Activated T-cell treated with anti-CD3 and anti-CD28 coated beads for 1 hour (primary cell): Measurements from ENCODE around the gene TRPV4.

Experiments used
- DNase-seq: peaks from one replicate; pipeline ENCODE4 v3.0.0-alpha.2; 2020; ENCODE audit warnings: low read depth

The TRPV4 gene

GRCh38 chr12:109739747-109740693 is 93.2 kb downstream of the TRPV4 start:
- no peak for DNase-seq

DNA sequence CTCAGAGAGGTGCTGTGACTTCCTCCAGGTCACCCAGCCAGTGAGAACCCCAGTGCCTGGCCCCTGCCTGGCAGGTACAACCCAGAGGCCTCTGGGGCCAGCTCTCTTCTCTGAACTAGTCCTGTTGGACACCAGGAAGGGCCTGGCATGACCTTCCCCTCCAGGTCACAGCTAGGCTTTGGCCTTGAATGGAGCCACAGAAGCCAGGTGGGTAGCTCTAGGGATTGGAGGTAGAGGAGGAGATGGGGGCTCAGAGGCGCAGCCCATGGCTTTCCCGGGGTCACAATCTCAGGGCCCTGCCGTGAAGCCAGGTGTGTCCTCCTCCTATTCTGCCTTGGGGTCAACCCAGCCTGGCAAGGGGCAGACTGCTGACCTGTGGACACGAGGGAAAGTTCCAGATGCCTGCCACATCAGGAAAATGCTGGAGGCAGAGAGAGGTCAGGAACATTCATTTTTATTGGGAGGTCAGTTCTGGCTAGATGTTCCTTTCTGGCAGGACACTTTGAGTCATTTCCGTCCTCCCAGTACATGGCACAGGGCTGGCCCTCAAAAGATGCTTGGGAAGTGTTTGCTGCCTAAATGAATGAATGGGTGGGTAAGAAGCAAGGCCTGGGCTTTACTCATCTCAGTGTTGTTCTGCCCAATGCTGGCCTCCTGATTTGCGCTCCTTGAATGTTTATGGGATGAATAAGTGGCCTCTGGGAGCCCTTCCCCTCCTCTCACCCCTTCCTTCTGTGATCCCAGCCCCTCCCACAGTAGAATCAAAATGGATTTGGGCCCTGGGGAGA is 94.1 kb downstream of the TRPV4 start:
- no peak for DNase-seq

DNA sequence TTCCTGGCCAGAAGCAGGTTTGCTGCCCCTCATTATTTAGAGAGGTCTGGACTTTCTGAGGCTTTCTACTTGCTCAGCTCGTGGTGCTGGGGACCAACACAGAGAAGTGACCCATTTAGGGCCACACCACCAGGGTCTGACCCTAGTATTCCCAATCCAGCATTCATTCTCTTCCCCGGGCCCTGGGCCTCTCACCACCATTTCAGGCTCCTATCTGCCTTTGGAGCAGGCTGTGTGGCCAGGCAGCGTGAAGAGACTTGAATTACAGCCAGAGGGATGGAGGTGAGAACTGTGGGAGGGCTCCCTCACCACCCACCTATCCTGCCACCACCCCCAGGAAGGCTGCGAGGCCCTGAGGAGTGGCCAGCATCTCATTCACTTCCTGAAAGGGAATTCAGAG is 95.0 kb downstream of the TRPV4 start:
- no peak for DNase-seq

DNA sequence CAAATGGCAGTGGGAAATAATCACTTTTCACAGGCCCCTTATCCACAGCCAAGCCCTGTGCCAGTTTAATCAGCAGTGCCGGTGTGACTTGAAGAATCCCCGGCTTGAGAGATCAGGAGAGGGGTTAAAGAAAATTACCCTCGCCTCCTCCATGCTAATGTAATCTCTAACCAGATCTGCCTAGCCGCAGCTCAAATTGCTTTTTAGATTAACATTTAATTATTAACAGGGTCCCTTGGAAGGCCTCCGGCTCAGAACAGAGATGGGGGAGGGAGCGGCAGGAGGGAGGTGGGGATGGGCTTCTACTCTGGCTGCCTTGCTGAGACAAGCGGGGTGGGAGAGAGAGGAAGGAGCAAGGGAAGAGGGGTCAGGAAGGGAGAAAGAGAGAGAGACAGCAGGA is 95.6 kb downstream of the TRPV4 start:
- DNase-seq = no peak

- DNase-seq = no peak
Measured at GRCh38 chr12:109737126-109737525, 96.1 kb downstream of the TRPV4 start.

- DNase-seq = no peak
Measured at GRCh38 chr12:109736552-109737108, 96.6 kb downstream of the TRPV4 start.

GRCh38 chr12:109735825-109736551 is 97.2 kb downstream of the TRPV4 start:
- DNase-seq = no peak

DNA sequence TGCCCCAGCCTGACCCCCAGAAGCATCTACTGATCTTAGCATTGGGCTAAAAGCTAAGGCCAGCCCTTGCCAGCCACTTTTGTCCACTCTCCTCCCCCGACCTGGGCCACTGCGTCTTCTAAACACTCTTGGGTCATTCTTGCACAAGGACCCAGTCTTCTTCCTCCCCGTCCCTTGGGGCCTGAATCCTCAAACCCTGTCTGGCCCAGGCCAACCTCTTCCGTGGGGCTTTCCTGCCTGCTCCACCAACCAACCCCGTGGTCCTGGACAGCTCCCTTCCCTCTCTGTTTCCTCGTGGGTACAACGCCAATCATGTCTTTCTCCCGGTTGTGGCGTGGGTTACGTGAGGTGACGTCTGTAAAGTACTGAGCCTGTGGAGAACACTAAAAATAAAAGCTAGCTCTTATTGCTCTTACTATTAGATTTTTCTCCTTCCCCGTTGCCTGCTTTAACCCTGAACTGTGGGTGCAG is 98.1 kb downstream of the TRPV4 start:
- no peak for DNase-seq

DNA sequence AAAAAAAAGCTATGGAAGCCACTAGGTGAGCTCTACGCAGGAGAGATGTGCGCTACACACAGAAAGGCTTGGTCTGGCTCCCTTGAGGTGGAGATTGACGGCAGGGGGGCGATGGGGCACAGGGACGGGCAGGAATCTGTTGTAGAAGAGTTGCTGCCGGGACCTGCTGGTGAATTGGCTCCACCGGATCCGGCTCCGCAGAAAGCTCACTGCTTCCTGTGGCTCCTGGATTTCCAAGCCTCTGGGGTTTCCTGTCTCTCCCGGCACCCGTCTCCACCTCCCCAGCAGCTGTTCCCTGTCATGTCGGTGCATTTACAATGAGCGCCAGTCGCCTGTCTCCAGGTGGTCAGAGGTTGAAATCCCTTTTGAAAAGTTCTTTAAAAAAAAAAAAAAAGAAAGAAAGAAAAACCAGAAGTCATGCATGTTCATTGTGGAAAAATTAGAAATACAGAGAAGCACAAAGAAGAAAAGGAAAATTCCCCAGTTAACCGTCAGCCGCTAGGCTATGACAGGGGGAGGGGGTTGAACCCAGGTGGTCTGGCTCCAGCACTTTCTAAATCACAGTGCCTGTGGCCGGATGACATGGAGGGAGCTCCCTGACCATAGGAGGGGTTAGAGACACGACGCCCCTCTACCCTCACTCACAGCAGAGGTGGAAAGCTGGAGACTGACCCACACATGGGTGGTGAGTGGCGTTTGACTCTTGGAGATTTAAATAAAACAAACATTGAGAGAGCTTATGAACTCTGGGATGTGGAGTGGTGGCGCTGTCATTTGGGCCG is 98.8 kb downstream of the TRPV4 start:
- DNase-seq = no peak
